Hepatocyte (in vitro differentiated cells): ENCODE results near the gene DGCR2. TPM values are rescaled to one million over a fixed set of nuclear protein-coding genes. Genes with fewer than 3 reads are reported as not detected.
A peak's percentile ranks its signal among the peaks of the same experiment; 100 is the strongest.
"Not testable (repeated sequence)": the region's sequence is repeated elsewhere in the genome, so short reads cannot be mapped to it uniquely, and the experiment has no call there.

Experiments
- DNase-seq: peaks from one replicate; pipeline ENCODE4 v3.0.0-alpha.2; 2016; ENCODE audit warnings: low spot score
- H2AFZ ChIP-seq: fragments of 200-600 bp; sonication (generic); 2 replicates; pipeline ENCODE4 v1.6.0; 2016; ENCODE audit warnings: antibody characterized with exemption, mild to moderate bottlenecking
- H3K27ac ChIP-seq: fragments of 200-600 bp; sonication (generic); 2 replicates; pipeline ENCODE4 v1.5.1; 2016; ENCODE audit warnings: mild to moderate bottlenecking
- H3K27me3 ChIP-seq: fragments of 200-600 bp; sonication (generic); 2 replicates; pipeline ENCODE4 v1.6.1; 2016
- H3K36me3 ChIP-seq: fragments of 200-600 bp; sonication (generic); replicated peaks from 2 replicates; pipeline ENCODE4 v1.5.1; 2016; ENCODE audit warnings: low read depth; ENCODE audit not compliant: insufficient read depth
- H3K4me1 ChIP-seq: fragments of 200-600 bp; sonication (generic); 2 replicates; pipeline ENCODE4 v1.5.1; 2016; ENCODE audit warnings: mild to moderate bottlenecking, moderate library complexity; ENCODE audit not compliant: insufficient read depth
- H3K4me2 ChIP-seq: fragments of 200-600 bp; sonication (generic); 2 replicates; pipeline ENCODE4 v1.6.0; 2016
- H3K4me3 ChIP-seq: fragments of 200-600 bp; sonication (generic); 2 replicates; pipeline ENCODE4 v1.5.1; 2016; ENCODE audit warnings: mild to moderate bottlenecking
- H3K79me2 ChIP-seq: fragments of 200-600 bp; sonication (generic); 2 replicates; pipeline ENCODE4 v1.6.0; 2017; ENCODE audit warnings: mild to moderate bottlenecking
- H3K9me2 ChIP-seq: fragments of 200-600 bp; sonication (generic); replicated peaks from 2 replicates; pipeline ENCODE4 v1.6.0; 2017; ENCODE audit warnings: mild to moderate bottlenecking; ENCODE audit not compliant: insufficient read depth
- H3K9me3 ChIP-seq: fragments of 200-600 bp; sonication (generic); 2 replicates; pipeline ENCODE4 v1.5.1; 2016; ENCODE audit warnings: low read depth, mild to moderate bottlenecking
- H4K20me1 ChIP-seq: fragments of 200-600 bp; sonication (generic); 2 replicates; pipeline ENCODE4 v1.6.0; 2016; ENCODE audit warnings: mild to moderate bottlenecking; ENCODE audit not compliant: insufficient read depth, poor library complexity, severe bottlenecking
- CTCF ChIP-seq: fragments of 200-600 bp; sonication (generic); IDR thresholded peaks from 2 replicates; pipeline ENCODE4 v1.5.1; 2016; ENCODE audit warnings: antibody characterized with exemption, mild to moderate bottlenecking; ENCODE audit not compliant: poor library complexity
- EZH2 ChIP-seq: fragments of 200-600 bp; sonication (generic); IDR thresholded peaks from 2 replicates; pipeline ENCODE4 v1.6.1; 2016; ENCODE audit warnings: antibody characterized with exemption, mild to moderate bottlenecking, borderline replicate concordance
- EZH2phosphoT487 ChIP-seq: fragments of 200-600 bp; sonication (generic); IDR thresholded peaks from one replicate; pipeline ENCODE4 v1.6.1; 2018; ENCODE audit warnings: antibody characterized with exemption, mild to moderate bottlenecking, low read depth, moderate library complexity; ENCODE audit not compliant: unreplicated experiment, severe bottlenecking
- WGBS: methylation state at CpG from one replicate; pipeline ENCODE4 v1.1.6; 2016; ENCODE audit warnings: low lambda C conversion rate; ENCODE audit errors: missing lambda C conversion rate; 5-methylcytosine and 5-hydroxymethylcytosine counted together
- polyA plus RNA-seq: library from polyadenylated mRNA; unstranded; fragments of >200 nt; fragmentation: Nextera tagmentation; extraction: Ambion mirVana; gene quantifications from 2 replicates; pipeline ENCODE4 v1.2.1, GENCODE V29; 2016
- small RNA-seq: library from RNA; depleted of rRNA; stranded (forward); fragments of <200 nt; gene quantifications from one replicate; pipeline ENCODE3, GENCODE V24; 2014
- total RNA-seq: library from RNA; depleted of rRNA; stranded (reverse); fragments of >200 nt; gene quantifications from 2 replicates; pipeline ENCODE4 v1.2.3, GENCODE V29; 2014

The DGCR2 gene
- total and polyA plus RNA-seq, 2 experiments from 2014 or later: 61.5 to 67.2 TPM

GRCh38 chr22:18988958-18989357, 133.3 kb downstream of the DGCR2 start:
- WGBS: 80% methylated on average over 4 of the region's 4 CpGs
- Histone ChIP-seq H3K4me1 (no peaks in the 10 kb centered on the region), H3K36me3 (no peaks in the 10 kb centered on the region), H3K27me3 (no peaks in the 10 kb centered on the region), H2AFZ (no peak overlapping the region), H3K27ac (no peak overlapping the region), H3K9me3 (no peaks in the 10 kb centered on the region), H3K9me2 (no peaks in the 10 kb centered on the region), H4K20me1 (no peaks in the 10 kb centered on the region), H3K4me2 (no peak overlapping the region), H3K4me3 (no peak overlapping the region), H3K79me2 (no peaks in the 10 kb centered on the region)
- DNase-seq: no peak
- no peak for TF ChIP-seq EZH2phosphoT487
- no peak for TF ChIP-seq EZH2
- no peak for TF ChIP-seq CTCF

- 47% methylated on average over 13 of the region's 13 CpGs for WGBS
Measured at GRCh38 chr22:18987765-18988164, 134.4 kb downstream of the DGCR2 start.

GRCh38 chr22:18987114-18987513, 135.1 kb downstream of the DGCR2 start:
- H3K79me2 ChIP-seq, H3K36me3 ChIP-seq, DNase-seq, H3K27ac ChIP-seq, H3K4me1 ChIP-seq, H2AFZ ChIP-seq, H3K27me3 ChIP-seq, H3K4me2 ChIP-seq, H3K4me3 ChIP-seq, H3K9me3 ChIP-seq, H3K9me2 ChIP-seq, H4K20me1 ChIP-seq: not testable (repeated sequence)
- 91% methylated on average over 5 of the region's 5 CpGs for WGBS

More at GRCh38 chr22:18987765-18988164, 134.4 kb downstream of the DGCR2 start:
- Histone ChIP-seq H3K36me3 (no peaks in the 10 kb centered on the region), H3K27me3 (no peaks in the 10 kb centered on the region), H3K9me3 (no peaks in the 10 kb centered on the region), H3K27ac (no peak overlapping the region), H3K79me2 (no peaks in the 10 kb centered on the region), H3K9me2 (no peaks in the 10 kb centered on the region), H4K20me1 (no peaks in the 10 kb centered on the region), H2AFZ (no peak overlapping the region), H3K4me3 (no peak overlapping the region), H3K4me1 (no peaks in the 10 kb centered on the region), H3K4me2 (no peak overlapping the region)
- peak; percentile 42 for DNase-seq
- TF ChIP-seq EZH2 (no peak), EZH2phosphoT487 (no peak), CTCF (peak; percentile 26)

Small RNAs within 50 kb of the gene (small RNA-seq; reads per million reads assigned to genes)
- gene RF00019: not detected

Other genes with a start within 250 kb of the DGCR2 start
- gene DGCR6, start 216.1 kb downstream of the DGCR2 start, total RNA-seq: 6.3 and 7.9 TPM in 2 replicates
- gene DGCR6, start 216.1 kb downstream of the DGCR2 start, polyA plus RNA-seq: 6.8 and 8.9 TPM in 2 replicates
- 27.2 and 27.9 TPM in 2 replicates for gene PRODH, start 186.1 kb downstream of the DGCR2 start, total RNA-seq
- gene PRODH, start 186.1 kb downstream of the DGCR2 start, polyA plus RNA-seq: 26.4 and 27.9 TPM in 2 replicates
- gene TSSK2, start 8.9 kb upstream of the DGCR2 start, total RNA-seq: not detected in 2 replicates
- not detected in 2 replicates for gene TSSK2, start 8.9 kb upstream of the DGCR2 start, polyA plus RNA-seq
- 7.6 and 9.0 TPM in 2 replicates for gene ESS2, start 22.2 kb upstream of the DGCR2 start, total RNA-seq
- gene ESS2, start 22.2 kb upstream of the DGCR2 start, polyA plus RNA-seq: 11.4 and 11.7 TPM in 2 replicates
- gene GSC2, start 27.9 kb upstream of the DGCR2 start, total RNA-seq: not detected in 2 replicates
- not detected in 2 replicates for gene GSC2, start 27.9 kb upstream of the DGCR2 start, polyA plus RNA-seq
- gene SLC25A1, start 56.3 kb upstream of the DGCR2 start, total RNA-seq: 162 and 187 TPM in 2 replicates
- gene SLC25A1, start 56.3 kb upstream of the DGCR2 start, polyA plus RNA-seq: 395 and 422 TPM in 2 replicates
- 2.2 and 4.3 TPM in 2 replicates for gene CLTCL1, start 169.3 kb upstream of the DGCR2 start, total RNA-seq
- gene CLTCL1, start 169.3 kb upstream of the DGCR2 start, polyA plus RNA-seq: 3.7 and 6.1 TPM in 2 replicates